NOMO-1 treated with DMSO at 0.1 percent for 48 hours (cell line): ENCODE results near the gene MINDY3.

Experiments
- DNase-seq: peaks from one replicate; lab custom pipeline; 2025; ENCODE audit not compliant: unreplicated experiment; lab: John Stamatoyannopoulos, UW

Gene MINDY3

GRCh38 chr10:15739254-15739970, 120.9 kb downstream of the MINDY3 start:
- DNase-seq, result no peak

GRCh38 chr10:15738270-15738925, 121.9 kb downstream of the MINDY3 start:
- DNase-seq, result no peak

- DNase-seq, result peak; percentile 24
These were observed 122.7 kb downstream of the MINDY3 start for GRCh38 chr10:15737656-15738055.

GRCh38 chr10:15735763-15736162, 124.5 kb downstream of the MINDY3 start:
- DNase-seq, result no peak

- DNase-seq, result no peak
These were observed 130.0 kb downstream of the MINDY3 start for GRCh38 chr10:15730341-15730740.

- no peak for DNase-seq
These were observed 130.4 kb downstream of the MINDY3 start for GRCh38 chr10:15729890-15730289.
